ENCODE measurements around the gene GTF3C1.

The GTF3C1 gene

DNA sequence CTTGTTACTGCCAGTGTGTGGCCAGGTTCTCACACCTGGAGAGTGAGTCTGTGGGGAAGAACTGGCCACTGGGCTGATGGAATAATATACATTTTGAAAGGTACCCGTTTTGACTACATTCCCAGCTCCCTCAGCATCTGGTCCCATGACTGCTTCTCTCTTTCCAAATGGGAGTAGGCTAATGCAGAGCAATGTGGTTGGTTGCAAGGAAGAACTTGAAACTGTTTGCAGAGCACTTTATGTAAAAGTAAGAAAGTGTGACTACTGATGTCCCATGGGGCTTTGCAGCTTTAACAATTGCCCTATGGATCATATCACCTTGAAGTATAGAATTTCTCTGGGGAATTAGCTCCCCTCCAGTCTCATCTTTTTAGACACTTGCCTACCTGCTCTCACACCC is 9.2 kb upstream of the GTF3C1 start:
- DNase-seq: no peak

DNA sequence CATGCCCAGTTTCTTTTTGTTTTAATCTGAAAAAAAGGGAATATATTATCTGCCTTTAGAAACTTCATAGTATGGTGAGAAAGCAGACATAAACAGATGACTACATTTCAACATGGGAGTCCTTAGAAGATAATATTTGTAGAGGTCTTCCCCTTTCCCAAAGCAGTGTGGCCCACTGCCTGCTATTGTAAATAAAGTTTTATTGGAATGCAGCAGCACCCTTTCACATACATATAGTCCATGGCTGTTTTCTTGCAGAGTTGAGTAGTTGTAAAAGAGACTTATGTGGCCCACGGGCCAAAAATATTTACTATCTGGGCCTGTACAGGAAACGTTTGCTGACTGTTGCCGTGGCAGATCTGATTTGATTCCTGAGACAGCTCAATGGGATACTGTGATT is 8.7 kb upstream of the GTF3C1 start:
- no peak for DNase-seq

DNA sequence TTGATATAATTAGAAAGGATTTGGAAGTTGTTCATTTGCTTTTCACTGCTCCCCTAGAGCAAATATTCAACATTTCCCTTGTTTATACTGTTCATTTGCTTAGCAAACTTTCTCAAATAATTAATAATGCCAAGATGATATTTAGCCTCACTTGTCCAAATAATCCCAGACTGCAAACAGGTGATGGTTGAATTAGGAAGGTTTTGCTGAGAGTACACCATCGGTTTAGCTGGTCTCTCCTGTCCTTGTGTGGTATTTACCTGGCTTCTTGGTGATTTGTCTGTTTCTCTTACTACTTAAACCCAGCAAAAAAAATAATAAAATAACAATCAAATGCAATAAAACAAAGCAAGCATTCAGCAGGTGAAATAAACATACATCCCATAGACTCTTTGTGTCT is 6.8 kb upstream of the GTF3C1 start:
- no peak for DNase-seq

DNA sequence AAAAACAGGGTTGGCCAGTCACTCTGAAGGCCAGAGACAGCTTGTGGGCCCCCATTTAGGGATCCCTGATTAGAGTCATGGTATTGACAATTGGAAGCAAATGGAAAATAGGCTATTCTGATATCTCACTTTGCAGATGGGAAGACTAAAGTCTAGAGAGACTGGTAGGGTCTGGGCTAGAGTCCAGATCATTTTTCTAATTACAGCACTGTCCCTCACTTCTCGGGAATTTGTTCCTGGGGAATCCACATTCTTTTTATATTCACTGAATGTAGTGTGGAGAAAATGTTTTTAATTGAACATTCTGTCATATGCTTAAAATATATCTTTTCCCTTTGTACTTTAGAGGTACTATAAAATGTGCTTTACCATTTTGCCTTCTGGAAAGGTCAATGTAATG is 1.3 kb upstream of the GTF3C1 start:
- no peak for DNase-seq

DNA sequence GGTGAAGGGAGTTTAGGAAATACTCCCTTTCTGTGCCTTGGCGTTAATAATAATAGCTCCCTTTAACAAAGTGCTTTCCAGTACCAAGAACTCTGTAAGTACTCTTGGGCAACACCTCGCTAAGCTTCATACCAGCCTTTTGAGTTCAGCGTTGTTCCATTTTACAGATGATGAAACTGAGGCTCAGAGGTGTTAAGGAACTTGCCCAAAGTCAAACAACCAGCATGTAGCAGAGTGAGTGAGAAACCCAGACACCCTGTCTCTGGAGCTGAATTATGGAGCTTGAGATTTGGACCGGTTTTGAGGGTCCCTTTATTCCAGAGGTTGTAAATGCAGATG is 838 bp upstream of the GTF3C1 start:
- DNase-seq: no peak

DNA sequence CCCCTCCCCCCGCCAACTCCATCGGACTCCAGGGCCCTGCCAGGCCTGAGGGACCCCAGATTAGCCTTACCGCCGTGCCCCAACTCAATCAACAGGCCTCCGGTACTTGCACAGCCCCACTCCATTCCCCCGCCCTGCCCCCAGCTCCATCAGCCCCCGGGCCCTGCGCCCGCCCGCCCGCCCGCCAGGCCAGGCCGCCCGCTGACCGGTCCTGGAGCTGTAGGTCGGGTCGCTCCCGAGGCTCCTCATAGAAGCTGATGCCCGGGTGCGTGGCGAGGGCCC is 308 bp downstream of the GTF3C1 start:
- DNase-seq: no peak

DNA sequence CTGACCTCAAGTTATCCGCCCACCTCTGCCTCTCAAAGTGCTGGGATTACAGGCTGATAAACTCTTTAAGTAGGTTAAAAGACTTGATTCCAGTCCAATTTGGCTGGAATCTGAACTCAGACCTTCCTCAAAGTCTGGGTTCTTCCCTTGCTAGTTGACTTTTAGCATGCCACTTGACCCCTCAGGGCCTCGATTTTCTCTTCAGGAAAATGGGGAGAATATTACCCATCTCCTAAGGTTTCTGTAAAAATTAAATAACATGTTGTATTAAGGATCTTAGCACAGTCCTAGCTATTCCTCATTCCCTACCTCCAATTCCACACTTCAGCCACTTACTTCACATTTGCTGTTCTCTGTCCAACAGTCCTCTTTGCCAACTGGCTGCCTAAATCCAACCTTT is 1.9 kb downstream of the GTF3C1 start:
- no peak for DNase-seq

DNA sequence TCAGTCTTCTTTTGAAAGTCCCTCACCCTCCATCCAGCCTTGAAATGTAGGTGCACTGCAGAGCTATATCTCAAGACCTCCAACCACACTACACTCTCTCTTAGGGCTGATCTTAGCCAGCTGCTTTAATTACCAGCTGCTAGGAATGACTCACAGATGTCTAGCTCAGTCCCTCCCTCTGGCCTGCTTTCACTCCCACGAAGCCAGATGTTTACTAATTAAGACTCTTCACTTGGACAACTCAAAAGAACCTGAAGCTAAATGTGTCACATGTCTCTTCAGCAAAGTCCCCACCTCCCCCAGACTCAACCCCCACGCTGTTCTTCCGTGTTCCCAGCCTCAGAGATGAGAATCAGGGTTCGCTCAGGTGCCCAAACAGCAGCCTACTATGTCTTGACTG is 2.6 kb downstream of the GTF3C1 start:
- no peak for DNase-seq

DNA sequence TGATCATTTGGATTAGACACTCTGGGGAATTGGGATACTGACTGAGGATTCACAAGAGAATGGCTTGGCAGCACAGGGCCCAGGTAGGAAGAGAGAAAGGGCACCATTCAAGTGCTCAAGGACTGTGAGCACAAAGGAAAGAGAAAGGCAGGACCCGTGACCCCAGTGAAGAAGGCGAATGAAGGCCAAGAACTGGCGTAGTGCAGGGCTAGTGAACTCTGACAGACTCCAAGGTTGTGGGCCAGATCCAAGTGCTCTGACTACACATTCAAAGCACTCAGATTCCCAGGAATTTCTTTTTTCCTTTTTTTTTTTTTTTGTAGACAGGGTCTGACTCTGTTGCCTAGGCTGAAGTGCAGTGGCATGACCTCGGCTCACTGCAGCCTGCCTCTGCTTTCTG is 5.0 kb downstream of the GTF3C1 start:
- DNase-seq: no peak

DNA sequence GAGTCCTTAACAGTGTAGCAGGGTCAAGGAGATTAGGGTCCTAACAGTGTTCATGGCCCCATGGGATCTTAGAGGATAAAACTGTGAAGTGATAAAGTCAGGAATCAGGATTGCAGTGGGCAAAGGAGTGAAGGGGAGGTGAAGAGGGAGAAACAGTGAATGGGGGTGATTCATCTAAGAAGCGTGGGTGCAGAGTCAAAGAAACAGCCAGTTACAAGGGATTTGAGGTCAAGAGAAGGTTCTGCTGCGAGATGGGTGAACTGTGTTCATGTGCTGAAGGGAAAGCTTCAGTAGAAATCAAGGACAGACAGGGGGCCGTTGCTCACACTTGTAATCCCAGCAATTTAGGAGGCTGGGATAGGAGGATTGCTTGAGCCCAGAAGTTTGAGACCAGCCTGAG is 5.9 kb downstream of the GTF3C1 start:
- DNase-seq: no peak

DNA sequence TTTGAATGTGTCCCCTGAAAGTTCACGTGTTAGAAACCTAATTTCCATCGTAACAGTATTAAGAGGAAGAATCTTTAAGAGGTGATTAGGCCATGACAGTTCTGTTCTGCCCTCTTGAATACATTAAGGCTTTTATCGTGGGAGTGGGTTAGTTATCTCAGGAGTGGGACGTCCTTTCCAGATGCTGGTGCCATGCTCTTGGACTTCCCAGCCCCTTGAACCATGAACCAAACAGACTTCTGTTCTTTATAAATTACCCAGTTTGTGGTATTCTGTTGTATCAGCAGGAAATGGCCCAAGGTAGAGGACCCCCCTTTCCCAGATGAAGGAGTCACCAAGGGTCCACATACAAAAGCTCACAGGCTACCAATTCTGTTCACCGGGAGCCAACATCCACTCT is 10.1 kb downstream of the GTF3C1 start:
- DNase-seq: no peak

DNA sequence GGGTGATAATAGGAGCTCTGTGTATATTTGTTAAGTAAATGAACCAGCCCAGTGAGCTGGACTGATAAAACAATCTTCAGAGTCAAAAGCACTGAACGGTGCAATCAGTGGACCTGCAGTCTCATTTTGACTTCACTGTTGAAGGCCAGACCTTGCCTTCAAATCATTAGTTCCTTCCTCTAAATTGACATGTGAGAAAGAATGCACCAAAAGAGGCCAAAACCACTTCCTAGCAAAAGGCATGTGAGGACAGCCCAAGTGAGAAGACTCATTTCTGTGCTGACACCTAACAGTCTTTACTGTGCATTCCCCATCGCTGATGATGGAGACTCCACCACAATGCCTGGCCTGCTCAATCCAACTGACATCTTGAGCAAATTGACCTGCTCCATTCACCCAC is 10.6 kb downstream of the GTF3C1 start:
- no peak for DNase-seq

DNA sequence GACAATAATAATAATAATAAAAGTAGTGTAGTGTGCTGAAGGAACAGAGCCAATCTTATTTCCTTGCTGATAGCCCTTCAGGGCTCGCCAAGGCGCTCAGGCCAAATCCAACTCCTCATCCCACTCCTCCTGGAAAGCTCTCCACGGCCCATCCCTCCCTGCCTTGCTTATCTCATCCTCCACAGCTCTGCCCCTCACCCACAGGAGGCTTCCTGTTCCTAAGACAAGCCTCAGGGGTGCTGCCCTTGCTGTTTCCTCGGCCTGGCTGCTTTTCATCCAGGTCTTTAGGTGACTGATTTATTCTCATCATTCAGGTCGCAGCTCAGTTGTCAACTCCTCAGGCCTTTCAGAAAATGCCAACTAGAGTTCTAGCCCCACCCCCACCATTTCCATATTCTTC is 11.2 kb downstream of the GTF3C1 start:
- DNase-seq: no peak

DNA sequence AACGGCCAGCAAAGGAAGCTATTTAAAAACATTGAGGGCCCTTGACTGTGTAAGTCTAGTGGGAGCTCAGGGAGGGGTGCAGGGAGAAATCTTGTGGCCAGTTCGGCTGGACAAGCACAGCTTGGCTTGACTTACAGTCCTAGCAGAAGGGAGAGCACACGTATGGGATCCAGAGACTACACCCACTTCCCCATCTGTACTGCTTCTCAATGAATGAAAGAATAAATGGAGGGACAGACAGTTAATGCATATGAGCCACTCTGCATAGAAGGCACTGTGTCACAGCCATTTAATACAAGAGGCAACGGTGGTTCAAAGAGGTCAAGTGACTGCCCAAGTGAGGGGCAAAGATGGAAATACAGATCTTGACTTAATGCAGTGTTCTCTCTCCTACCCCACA is 15.5 kb downstream of the GTF3C1 start:
- DNase-seq: no peak

DNA sequence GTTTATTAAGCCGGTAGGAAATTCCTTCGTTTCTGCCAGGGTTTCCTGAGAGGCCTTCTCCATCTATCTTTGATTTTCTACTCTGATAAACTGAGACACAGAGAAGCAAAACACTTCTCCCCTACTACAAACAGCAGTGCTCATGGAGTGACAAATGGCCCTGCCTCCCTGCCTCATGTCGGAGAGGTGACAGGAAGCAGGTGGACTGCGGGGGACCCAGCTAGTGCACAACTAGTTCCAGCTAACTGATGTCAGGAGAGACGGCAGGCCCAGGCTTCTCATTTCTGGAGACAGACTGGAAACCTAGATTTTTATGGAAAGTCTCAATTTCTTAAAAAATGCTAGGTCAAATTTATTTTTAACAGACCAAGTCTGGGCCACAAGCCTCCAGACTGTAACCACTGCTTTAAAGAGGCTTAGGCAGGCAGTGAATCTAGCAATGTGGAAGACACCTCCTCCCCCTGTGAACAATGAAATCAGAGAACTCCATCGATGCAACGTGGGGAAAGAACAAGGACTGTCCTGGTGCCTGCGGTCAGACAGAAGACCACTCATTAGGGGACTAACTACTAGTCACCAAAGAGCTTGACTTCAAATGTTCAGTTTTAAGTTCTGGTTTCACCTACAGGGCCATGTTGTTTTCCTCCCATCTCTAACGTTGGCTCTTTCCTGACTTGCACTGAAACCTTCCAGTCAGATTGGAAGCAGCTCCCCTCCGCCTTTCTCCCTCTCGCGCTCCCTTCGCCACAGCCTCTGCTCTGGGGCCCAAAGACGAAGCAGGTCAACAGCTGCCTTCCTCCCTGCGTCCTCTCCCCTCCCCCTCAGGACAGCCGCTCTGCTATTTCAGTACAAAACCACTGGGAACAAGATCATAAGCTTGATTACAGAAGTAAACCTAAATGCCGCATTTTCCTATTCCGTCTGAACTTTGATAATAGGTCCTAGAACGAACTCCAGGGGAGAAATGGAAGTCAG is 17.6 kb downstream of the GTF3C1 start:
- DNase-seq: no peak

DNA sequence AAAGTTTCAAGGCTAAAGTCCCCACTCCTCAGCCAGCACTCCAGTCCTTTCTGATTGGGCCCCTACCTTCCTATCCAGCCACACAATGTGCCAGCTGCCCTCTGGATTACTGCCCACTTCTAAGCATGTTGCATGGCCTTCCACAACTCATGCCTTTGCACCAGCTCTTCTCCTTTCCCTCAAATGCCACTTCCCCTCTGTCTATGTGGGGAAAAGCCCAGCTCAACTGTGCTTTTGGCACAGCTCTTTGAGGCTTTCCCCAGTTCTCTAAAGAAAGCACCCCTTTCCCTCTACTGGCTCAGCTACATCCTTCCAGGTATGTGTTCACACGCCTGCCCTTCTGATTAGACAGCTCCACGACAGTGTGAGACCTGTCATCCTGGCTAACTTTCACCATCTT is 18.5 kb downstream of the GTF3C1 start:
- no peak for DNase-seq

DNA sequence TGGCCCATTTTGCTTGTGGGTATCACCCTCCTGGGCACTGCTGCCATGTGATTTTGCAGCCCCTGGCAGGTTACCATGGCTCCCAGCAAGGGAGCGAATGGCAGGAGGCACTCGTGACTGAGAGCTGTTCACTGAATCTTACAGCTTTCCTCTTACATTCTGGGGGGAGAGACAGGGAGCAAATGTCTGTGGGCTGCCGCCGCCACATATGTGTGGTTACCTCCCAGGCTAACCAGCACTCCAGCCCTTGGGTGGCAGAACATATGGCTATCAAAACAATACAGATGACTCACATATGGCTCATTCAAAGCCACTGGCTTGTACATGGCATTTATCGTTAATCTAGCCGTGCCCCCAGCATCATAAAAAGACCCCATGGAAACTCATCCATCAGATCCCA is 19.8 kb downstream of the GTF3C1 start:
- no peak for DNase-seq

DNA sequence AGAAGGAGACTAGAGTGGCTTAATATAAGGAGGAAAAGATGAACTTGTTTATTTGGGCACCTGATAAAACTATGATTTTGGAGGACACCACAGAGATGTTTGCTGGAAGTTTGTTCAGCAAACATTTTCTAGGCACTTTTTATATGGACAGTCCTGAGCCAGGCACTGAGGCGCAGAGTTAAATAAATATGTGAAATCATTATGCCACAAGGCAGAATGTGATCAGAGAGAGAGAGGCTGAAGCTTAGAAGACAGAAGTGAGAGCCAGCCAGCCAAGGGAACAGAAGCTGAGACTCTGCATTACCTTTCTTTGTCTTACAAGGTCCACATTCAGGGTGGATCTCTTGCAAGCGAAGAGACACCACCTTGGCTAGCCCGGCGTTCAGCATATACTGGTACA is 21.4 kb downstream of the GTF3C1 start:
- DNase-seq: no peak

DNA sequence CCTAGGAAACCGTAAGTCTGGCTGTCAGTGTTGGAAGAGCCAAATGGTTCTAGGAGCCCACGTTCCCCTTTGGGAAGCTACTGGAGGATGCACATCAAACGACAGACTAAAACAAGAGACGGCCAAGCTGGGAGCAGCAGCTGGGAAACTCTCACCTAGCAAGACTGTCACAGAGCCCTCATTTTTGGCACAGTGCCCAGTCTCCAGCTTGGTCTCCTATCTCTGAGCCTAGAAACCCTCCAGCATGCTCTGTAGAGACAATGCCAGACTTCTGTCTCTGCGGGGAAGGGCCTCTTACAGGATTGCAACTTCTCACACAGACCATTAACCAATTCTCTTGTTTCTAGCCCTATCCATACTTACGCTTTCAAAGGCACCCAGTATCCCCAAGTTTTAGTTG is 23.5 kb downstream of the GTF3C1 start:
- no peak for DNase-seq

DNA sequence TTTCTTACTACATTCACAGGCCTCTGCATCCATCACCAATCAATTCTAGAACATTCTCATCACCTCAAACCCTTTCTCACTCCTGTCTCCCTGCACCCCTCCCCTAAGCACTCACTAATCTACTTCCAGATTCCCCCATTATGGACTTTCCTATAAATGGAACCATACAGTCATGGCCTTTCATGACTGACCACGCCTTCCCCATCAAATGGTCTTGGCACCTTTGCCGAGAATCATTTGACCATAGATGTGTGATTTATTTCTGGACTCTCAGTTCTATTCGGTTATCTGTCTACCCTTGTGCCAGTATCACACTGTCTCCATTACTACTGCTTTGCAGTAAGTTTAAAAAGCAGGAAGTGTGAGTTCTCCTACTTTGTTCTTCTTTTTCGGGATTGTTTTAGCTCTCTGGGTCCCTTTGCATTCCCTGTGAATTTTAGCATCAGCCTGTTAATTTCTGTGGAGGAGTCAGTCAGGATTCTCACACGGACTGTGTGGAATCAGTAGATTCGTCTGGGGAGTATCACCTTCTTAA is 27.5 kb downstream of the GTF3C1 start:
- no peak for DNase-seq

DNA sequence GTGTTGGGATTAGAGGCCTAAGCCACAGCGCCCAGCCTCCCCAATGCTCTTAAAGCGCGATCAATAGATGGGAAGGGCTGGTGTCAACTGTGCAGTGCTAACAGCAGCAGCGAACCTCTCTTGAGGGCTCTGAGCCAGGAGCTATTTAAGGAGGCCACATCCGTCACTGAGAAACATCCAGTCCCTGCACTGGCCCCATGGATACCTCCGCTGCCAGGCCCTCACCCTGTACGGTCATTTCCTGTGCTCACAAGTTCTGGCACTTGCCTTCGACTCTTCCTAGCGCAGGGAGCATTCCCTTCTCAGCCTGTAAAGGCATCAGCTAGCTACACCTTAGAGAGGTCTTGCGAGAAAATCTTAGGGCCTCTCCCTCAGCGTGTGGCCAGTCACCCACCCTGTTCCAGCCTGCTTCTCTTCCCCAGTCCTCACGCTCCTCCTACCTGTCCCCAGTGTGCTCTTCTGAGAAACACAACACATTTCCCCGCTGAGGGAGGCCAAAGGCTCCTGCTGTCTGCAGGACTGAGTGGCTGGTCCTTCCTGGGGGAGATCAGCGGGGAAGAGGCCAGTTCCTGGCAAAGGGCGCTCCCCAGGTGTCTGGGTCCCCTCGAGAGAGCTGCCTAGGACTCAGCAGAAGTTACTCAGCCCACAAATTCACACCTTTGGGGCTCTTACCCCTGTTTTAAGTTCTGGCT is 28.6 kb downstream of the GTF3C1 start:
- DNase-seq: peak; percentile 68

DNA sequence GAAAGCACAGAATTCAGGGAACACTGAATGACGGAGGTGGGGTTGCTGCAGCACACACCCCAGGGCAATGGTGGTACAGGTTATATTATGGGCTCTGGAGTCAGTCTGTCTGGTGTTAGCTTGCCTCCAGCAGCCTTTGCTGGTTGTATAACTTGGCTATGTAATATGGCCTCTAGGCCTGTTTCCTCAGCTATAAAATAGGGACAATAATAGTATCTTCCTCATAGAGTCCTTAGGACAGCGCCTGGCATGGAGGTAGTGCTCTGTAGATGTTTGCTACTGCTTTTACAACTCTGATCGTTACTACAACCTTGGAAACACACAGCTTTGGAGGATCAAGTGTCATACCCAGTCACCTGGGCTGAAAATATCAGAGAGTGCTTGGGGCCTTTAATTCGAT is 31.5 kb downstream of the GTF3C1 start:
- DNase-seq: no peak

DNA sequence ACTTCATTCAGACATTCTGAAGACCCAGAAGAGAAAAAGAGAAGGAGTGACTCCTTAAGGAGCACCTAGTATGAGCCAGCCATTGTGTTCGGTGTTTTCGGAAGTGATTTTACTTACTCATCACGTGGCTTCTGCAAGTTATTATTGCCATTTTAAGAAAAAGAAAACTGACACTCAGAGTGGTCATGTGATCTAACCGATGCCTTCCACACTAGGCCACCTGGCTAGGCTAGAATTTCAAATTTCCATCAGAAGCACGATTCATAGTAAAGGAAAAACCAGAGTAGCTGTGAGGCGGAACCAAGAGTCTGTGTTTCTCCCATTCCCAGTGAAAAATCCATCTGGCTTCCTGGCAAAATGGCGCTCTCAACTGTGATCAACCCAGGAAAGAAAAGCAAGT is 32.0 kb downstream of the GTF3C1 start:
- no peak for DNase-seq

DNA sequence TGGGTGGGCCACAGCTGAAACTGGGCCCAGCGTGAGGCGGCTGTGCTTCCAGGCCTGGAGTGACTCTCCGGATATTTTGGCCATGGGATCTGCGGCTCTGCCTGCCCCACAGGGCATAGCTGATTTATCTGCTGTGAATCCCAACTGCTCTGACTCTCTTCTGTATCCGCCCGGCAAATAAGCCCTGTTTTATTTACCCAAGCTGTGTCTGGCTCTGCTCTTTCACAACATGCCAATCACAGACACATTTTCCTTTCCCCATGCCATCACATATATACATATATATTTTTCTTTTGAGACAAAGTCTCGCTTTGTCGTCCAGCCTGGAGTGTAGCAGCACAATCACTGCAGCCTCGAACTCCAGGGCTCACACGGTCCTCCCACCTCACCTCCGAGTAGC is 33.3 kb downstream of the GTF3C1 start:
- DNase-seq: no peak
